AG10803 (cell line): ENCODE measurements around the gene MAGI1.

Experiments
- DNase-seq: peaks from one replicate; pipeline ENCODE4 v3.0.0; 2010; ENCODE audit warnings: low read depth
- H3K4me3 ChIP-seq: 2 replicates; pipeline ENCODE4 v1.5.1; 2011; ENCODE audit warnings: mild to moderate bottlenecking, low read length, control low read depth
- TF ChIP-seq, protein P1 (sequence below): conservative IDR thresholded peaks from 2 replicates; pipeline ENCODE4 v1.5.1; 2011; ENCODE audit warnings: mild to moderate bottlenecking, low read length, control low read depth, inconsistent platforms

Gene MAGI1

DNA sequence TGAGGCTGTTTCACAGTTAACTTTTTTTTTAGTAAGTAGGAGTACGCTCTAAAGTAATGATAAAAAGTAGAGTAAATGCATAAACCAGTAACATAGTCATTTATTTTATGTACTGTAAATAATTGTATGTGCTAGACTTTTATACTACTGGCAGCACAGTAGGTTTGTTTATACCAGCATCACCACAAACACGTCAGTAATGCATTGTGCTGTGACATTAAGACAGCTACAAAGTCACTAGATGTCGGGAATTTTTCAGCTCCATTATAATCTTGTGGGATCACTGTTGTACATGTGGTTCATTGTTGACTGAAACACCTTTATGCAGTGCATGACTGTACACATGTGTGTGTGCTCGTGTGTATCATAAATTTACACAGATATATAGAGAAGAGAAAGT is 732.9 kb downstream of the MAGI1 start:
- TF ChIP-seq, protein P1, sequence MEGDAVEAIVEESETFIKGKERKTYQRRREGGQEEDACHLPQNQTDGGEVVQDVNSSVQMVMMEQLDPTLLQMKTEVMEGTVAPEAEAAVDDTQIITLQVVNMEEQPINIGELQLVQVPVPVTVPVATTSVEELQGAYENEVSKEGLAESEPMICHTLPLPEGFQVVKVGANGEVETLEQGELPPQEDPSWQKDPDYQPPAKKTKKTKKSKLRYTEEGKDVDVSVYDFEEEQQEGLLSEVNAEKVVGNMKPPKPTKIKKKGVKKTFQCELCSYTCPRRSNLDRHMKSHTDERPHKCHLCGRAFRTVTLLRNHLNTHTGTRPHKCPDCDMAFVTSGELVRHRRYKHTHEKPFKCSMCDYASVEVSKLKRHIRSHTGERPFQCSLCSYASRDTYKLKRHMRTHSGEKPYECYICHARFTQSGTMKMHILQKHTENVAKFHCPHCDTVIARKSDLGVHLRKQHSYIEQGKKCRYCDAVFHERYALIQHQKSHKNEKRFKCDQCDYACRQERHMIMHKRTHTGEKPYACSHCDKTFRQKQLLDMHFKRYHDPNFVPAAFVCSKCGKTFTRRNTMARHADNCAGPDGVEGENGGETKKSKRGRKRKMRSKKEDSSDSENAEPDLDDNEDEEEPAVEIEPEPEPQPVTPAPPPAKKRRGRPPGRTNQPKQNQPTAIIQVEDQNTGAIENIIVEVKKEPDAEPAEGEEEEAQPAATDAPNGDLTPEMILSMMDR = no peak
- H3K4me3 ChIP-seq = no peak overlapping the region
- no peak for DNase-seq
